Naive B cell (primary cell): ENCODE measurements around the gene KLF3. TPM values are rescaled to one million over a fixed set of nuclear protein-coding genes. Genes with fewer than 3 reads are reported as not detected.
A peak's percentile ranks its signal among the peaks of the same experiment; 100 is the strongest.

Experiments
- ATAC-seq, 2 donors: fragments of 150-1000 bp; cut with Tn5 transposase; 2 replicates each; pipeline ENCODE4 v1.10.0; 2021; ENCODE audit warnings: low read depth in 2 of 2, mild to moderate bottlenecking in 2 of 2, moderate library complexity in 2 of 2
- DNase-seq: peaks from one replicate; pipeline ENCODE4 v3.0.0; 2022
- H3K27ac Mint-ChIP-seq, 6 donors: one replicate each; pipeline ENCODE4 v1.8.0; 2020 to 2022; ENCODE audit warnings: mild to moderate bottlenecking in 6 of 6, mixed read lengths in 6 of 6, moderate library complexity in 5 of 6, inconsistent platforms in 2 of 6
- H3K27me3 Mint-ChIP-seq, 3 donors: one replicate each; pipeline ENCODE4 v1.8.0; 2021 to 2022; ENCODE audit warnings: mixed read lengths in 3 of 3, mild to moderate bottlenecking in 1 of 3
- H3K36me3 Mint-ChIP-seq, 2 donors: one replicate each; pipeline ENCODE4 v1.8.0; 2020 to 2022; ENCODE audit warnings: mixed read lengths in 2 of 2, inconsistent platforms in 1 of 2, mild to moderate bottlenecking in 1 of 2
- H3K4me1 Mint-ChIP-seq, 3 donors: one replicate each; pipeline ENCODE4 v1.8.0; 2020 to 2022; ENCODE audit warnings: mixed read lengths in 3 of 3, inconsistent platforms in 1 of 3, mild to moderate bottlenecking in 1 of 3, moderate library complexity in 1 of 3
- H3K4me3 Mint-ChIP-seq, 8 donors: one replicate each; pipeline ENCODE4 v1.8.0; 2020 to 2022; ENCODE audit warnings: mild to moderate bottlenecking in 8 of 8, mixed read lengths in 8 of 8, moderate library complexity in 8 of 8, inconsistent platforms in 2 of 8
- H3K9me3 Mint-ChIP-seq, 7 donors: one replicate each; pipeline ENCODE4 v1.8.0; 2020 to 2022; ENCODE audit warnings: mixed read lengths in 7 of 7, mild to moderate bottlenecking in 5 of 7, inconsistent platforms in 2 of 7, moderate library complexity in 1 of 7
- polyA plus RNA-seq, 6 donors: library from polyadenylated mRNA; unstranded; fragments of 300-500 nt; fragmentation: Illumina TruSeq; gene quantifications; one replicate each; pipeline ENCODE4 v1.2.3, GENCODE V29; 2021; ENCODE audit warnings: low read depth in 6 of 6

KLF3 gene
- polyA plus RNA-seq, 6 donors from 2014 or later = 34.3 to 91.0 (median 58.5) TPM

DNA sequence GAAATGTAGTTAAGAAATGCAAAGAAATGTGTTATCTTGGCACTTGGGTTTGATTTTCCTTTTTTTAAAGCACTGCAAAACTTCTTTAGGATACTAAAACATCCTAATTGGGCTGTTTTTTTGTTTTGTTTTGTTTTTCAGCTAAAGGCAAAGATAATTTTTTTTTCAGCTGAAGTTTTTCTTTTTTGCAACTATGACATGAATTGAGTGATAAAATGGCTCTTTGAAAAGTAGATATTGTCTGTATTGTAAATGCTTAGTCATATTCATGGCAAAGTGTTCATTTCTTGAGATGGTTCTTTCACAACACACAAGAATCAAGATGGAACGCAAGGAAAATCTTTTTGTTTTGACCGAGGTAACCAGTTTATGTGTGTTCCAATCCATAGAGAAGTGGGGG, 35.1 kb downstream of the KLF3 start:
- H3K27ac Mint-ChIP-seq = peak overlapping the region in 2 of 6 donors; percentile 7 to 27
- H3K4me1 Mint-ChIP-seq = peaks cover 10 to 15% (median 11%) of the 10 kb centered on the region in 3 donors

DNA sequence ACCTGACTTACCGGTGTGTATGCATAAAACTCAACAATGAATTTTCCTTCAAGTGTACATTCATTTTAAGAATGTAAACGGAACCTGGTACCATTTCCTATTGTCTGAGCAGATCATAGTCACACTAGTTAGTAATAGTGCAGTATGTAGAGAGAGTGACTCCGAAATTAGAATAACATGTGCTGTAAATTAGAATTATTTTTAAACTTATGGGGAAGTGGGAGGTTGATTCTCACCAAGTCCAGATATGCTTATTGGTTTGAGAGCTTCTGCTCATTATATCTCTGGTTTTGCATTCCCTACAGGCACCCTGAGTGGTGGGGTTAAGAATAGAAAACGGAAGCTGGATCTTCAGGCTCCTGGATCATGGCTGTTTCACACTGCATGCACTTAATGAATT, 39.6 kb downstream of the KLF3 start:
- H3K4me1 Mint-ChIP-seq = peaks cover 18 to 28% (median 23%) of the 10 kb centered on the region in 3 donors
- H3K4me3 Mint-ChIP-seq = peak overlapping the region in 3 of 8 donors; percentile 17 to 37 (median 22)
- peak; percentile 25 to 32 for ATAC-seq
- no peaks in the 10 kb centered on the region for H3K27me3 Mint-ChIP-seq
- DNase-seq = no peak
- H3K27ac Mint-ChIP-seq = no peak overlapping the region
- no peaks in the 10 kb centered on the region for H3K36me3 Mint-ChIP-seq
- H3K9me3 Mint-ChIP-seq = no peaks in the 10 kb centered on the region

More for the DNA sequence above, 35.1 kb downstream of the KLF3 start:
- ATAC-seq (no peak), DNase-seq (no peak)
- no peaks in the 10 kb centered on the region for H3K9me3 Mint-ChIP-seq
- H3K36me3 Mint-ChIP-seq = peaks cover 26 to 33% of the 10 kb centered on the region in 2 donors
- no peak overlapping the region for H3K4me3 Mint-ChIP-seq
- no peaks in the 10 kb centered on the region for H3K27me3 Mint-ChIP-seq

DNA sequence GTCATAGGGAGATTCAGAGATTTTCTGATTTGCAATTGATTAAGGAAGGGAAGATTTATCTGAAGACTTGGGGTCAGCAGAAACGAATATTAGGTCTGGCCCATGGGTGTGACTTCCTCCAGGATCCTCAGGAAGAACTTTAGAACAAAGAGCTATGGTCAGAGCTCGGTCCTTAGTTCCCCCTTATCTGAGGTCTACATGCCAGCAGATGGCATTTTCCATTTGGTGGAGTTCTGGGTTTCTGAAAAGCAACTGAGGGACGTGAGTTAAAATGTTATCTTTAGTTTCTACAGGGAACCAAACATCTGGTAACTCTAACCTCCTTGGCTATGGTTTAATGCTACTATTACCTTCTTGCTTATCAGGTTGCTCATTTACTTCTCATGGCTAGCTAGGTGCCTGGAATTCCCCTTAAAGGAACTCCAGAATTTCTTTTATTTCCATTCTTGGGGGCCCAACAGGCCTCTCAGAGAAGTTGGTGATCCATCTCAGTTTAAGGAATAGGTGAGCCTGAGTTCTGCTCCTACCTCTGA, 40.7 kb downstream of the KLF3 start:
- peak overlapping the region in 3 of 8 donors; percentile 6 to 35 (median 26) for H3K4me3 Mint-ChIP-seq
- peaks cover 18 to 30% (median 23%) of the 10 kb centered on the region in 3 donors for H3K4me1 Mint-ChIP-seq
- H3K9me3 Mint-ChIP-seq = no peaks in the 10 kb centered on the region
- H3K36me3 Mint-ChIP-seq = no peaks in the 10 kb centered on the region
- H3K27ac Mint-ChIP-seq = peak overlapping the region in 2 of 6 donors; percentile 18 to 89
- H3K27me3 Mint-ChIP-seq = no peaks in the 10 kb centered on the region
- DNase-seq (no peak), ATAC-seq (no peak)

DNA sequence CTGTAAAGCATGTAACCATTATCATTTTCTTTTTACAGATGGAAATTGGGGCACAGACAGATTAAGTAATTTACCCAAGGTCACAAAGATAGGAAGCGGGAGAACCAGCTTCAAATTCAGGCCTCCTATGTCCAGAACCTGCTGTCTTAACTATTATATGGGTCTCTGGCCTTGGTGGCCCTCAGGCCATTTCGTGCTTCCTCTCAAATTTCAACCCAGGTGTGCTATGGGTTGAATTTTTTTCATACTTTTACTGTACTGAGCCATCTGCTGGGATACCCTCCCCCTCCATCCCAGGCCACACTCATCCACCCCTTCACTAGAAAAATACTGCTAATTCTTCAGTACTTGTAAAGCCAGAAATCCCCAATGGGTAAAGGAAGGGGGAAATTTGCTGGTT, 42.3 kb downstream of the KLF3 start:
- Mint-ChIP-seq H3K36me3 (no peaks in the 10 kb centered on the region), H3K4me3 (no peak overlapping the region), H3K9me3 (no peaks in the 10 kb centered on the region), H3K27ac (no peak overlapping the region), H3K27me3 (no peaks in the 10 kb centered on the region), H3K4me1 (peaks cover 18 to 30% (median 23%) of the 10 kb centered on the region in 3 donors)
- DNase-seq = no peak
- ATAC-seq = no peak

DNA sequence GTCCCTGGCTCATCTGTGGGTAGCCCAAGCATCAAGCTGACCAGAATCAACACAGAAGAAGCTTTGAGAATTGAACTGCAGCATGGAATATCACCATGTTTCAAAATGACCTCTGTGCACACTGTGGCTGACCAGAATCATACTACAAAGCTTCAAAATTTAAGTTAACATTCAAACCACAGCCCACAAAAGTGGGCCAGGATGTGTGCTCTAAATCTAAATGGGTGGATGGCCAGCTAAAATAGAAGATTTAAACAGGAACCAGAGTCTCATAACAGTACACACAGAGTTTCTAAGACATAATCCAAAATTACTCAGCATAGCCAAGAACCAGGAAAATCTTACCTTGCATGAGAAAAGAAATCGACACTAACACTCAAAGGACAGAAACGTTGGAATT, 46.1 kb downstream of the KLF3 start:
- Mint-ChIP-seq H3K4me3 (no peak overlapping the region), H3K36me3 (peaks cover 8 to 11% of the 10 kb centered on the region in 2 donors), H3K27ac (peak overlapping the region in 1 of 6 donors; percentile 77), H3K4me1 (peaks cover 3 to 6% (median 4%) of the 10 kb centered on the region in 3 donors), H3K27me3 (no peaks in the 10 kb centered on the region), H3K9me3 (peaks cover 0 to 17% (median 8%) of the 10 kb centered on the region in 7 donors)
- DNase-seq = no peak
- ATAC-seq = no peak

DNA sequence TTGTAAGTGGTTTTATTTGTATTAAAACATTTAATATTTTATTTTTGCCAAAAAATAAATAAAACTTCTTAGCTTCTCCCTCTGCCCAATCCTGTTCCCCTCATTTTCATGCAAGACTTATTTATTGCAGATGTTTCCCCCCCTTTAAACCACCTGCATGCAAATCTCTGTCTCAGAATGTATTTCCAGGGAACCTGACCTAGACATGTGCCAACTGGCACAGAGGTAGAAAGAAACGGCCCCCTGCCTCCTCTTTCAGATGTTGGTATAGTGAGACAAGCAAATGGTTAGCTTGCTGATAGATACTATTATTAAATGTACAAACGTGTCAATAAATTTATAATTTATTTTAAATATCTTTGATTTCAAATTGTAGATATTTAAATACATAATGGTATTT, 47.1 kb downstream of the KLF3 start:
- H3K4me1 Mint-ChIP-seq = peaks cover 0 to 2% (median 0%) of the 10 kb centered on the region in 3 donors
- peaks cover 0 to 17% (median 8%) of the 10 kb centered on the region in 7 donors for H3K9me3 Mint-ChIP-seq
- H3K27ac Mint-ChIP-seq = no peak overlapping the region
- no peak overlapping the region for H3K4me3 Mint-ChIP-seq
- DNase-seq = no peak
- H3K36me3 Mint-ChIP-seq = peaks cover 8 to 11% of the 10 kb centered on the region in 2 donors
- ATAC-seq = no peak
- H3K27me3 Mint-ChIP-seq = no peaks in the 10 kb centered on the region

DNA sequence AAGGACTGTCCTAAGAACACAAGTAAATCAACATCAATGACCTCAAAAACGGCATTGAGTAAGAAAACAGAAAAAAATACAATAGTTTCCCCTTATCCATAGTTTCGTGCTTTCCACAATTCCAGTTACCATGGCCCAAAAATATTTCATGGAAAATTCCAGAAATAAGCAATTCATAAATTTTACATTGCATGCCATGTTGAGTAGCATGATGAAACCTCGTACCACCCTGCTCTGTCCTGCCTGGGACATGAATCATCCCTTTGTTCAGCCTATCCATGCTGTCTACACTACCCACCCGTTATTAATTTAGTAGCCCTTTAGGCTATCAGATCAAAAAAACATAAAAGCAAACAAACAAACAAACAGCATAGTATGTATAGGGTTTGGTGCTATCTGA, 51.1 kb downstream of the KLF3 start:
- ATAC-seq = no peak
- no peak overlapping the region for H3K4me3 Mint-ChIP-seq

DNA sequence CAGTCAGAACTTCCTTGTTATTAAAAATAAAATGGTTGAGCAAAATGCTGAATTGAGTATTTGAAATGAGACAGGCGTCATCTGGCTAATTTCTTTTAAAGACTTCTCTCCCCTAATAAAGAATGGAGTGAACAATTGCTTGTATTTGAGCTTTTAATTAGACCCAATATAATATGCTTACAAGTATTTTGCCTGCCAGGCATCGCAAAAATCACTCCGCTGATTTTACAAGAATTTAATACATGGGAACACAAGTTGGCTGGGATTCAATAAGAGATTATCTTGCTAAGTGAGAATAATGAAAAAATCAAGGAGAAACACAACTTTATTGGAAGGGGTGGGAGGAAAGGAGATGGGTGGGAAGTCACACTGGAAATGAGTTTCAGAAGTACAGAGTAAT, 52.3 kb downstream of the KLF3 start:
- ATAC-seq = no peak
- Mint-ChIP-seq H3K4me3 (no peak overlapping the region), H3K4me1 (no peaks in the 10 kb centered on the region), H3K27ac (no peak overlapping the region), H3K36me3 (peaks cover 8 to 11% of the 10 kb centered on the region in 2 donors), H3K9me3 (peaks cover 0 to 17% (median 8%) of the 10 kb centered on the region in 7 donors), H3K27me3 (no peaks in the 10 kb centered on the region)
- DNase-seq = no peak

More for the DNA sequence above, 51.1 kb downstream of the KLF3 start:
- Mint-ChIP-seq H3K27me3 (no peaks in the 10 kb centered on the region), H3K4me1 (no peaks in the 10 kb centered on the region), H3K27ac (peak overlapping the region in 1 of 6 donors; percentile 5), H3K36me3 (peaks cover 8 to 11% of the 10 kb centered on the region in 2 donors), H3K9me3 (peaks cover 0 to 17% (median 8%) of the 10 kb centered on the region in 7 donors)
- DNase-seq = no peak

DNA sequence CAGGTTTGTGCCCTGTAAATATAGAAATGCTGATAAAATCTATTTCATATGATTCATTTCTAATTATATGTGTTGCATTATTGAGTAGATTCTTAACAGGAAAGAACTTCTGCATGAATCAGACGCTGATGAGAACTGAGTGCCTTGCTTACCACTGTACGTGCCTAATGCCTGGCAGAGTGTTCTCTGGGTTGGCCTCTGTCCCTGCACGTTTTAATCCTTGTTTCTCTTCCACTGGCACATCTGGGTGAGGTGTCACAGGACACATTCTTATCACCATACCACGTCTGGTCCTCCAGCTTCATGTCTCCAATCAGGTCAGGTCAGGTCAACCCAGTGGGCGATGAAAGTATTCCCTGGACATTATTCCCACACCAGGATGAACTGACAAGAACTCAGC, 53.6 kb downstream of the KLF3 start:
- no peaks in the 10 kb centered on the region for H3K27me3 Mint-ChIP-seq
- H3K4me1 Mint-ChIP-seq = no peaks in the 10 kb centered on the region
- peaks cover 0 to 12% (median 6%) of the 10 kb centered on the region in 7 donors for H3K9me3 Mint-ChIP-seq
- DNase-seq (no peak), ATAC-seq (no peak)
- peak overlapping the region in 1 of 8 donors; percentile 66 for H3K4me3 Mint-ChIP-seq
- peaks cover 0 to 6% of the 10 kb centered on the region in 2 donors for H3K36me3 Mint-ChIP-seq
- no peak overlapping the region for H3K27ac Mint-ChIP-seq

DNA sequence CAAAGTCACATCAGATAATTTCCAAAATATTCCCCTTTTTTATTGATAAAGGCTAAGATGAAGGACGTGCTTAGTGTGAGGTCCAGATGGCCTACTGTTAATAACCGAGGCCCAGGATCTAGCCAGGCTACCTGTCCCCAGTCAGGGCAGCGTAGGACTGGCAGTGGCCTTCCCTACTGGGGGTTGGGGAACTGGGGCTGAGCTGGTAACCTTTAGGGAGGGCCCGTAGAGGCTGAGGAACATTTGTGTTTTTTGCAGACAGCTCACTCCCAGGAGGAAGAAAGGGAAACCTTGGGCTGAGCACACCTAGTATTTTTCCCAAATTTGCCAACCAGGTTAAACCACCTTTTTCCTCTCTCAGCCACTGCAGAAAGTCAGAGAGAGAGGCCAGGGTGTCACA, 59.1 kb downstream of the KLF3 start:
- no peaks in the 10 kb centered on the region for H3K9me3 Mint-ChIP-seq
- no peaks in the 10 kb centered on the region for H3K27me3 Mint-ChIP-seq
- ATAC-seq = no peak
- no peak overlapping the region for H3K4me3 Mint-ChIP-seq
- no peak for DNase-seq
- no peaks in the 10 kb centered on the region for H3K36me3 Mint-ChIP-seq
- no peaks in the 10 kb centered on the region for H3K4me1 Mint-ChIP-seq
- H3K27ac Mint-ChIP-seq = no peak overlapping the region

DNA sequence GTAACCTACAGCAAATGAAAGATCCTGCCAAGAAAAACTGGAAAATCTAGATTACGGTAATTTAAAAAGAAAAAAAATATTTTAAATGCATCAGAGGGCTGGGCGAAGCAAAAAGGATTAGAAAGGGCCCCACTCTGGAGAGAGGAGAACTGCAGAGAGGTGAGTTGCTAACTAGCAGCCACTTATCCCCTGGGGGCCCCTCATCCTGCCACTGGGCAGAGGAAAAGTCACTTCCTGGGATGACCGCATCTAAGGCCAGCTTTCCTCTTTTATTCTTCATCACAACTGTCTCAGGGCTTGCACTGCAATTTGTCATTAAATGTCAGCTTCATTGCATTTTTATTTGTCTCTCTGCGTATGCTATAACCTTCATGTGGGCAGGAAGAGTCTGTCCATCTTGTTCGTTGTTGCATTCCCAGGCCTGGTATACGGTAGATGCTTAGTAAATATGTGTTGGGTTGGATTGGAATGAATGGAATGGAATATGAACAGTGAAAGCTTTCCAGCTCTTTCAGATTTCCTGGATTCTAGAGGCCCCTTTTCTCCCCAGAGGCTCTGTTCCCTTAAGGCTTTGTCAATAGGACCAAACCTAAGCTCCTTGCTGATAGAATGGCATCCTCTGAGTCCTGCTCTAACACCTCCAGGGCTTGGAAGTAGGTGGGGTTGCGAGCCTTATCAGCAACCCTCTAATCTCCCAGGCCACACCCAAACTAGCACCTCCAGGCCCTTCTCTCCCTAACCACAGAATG, 59.9 kb downstream of the KLF3 start:
- Mint-ChIP-seq H3K27ac (peak overlapping the region in 3 of 6 donors; percentile 7 to 46 (median 33)), H3K36me3 (no peaks in the 10 kb centered on the region), H3K27me3 (no peaks in the 10 kb centered on the region), H3K4me3 (no peak overlapping the region), H3K9me3 (no peaks in the 10 kb centered on the region), H3K4me1 (peaks cover 0 to 6% (median 0%) of the 10 kb centered on the region in 3 donors)
- no peak for DNase-seq
- ATAC-seq = no peak

DNA sequence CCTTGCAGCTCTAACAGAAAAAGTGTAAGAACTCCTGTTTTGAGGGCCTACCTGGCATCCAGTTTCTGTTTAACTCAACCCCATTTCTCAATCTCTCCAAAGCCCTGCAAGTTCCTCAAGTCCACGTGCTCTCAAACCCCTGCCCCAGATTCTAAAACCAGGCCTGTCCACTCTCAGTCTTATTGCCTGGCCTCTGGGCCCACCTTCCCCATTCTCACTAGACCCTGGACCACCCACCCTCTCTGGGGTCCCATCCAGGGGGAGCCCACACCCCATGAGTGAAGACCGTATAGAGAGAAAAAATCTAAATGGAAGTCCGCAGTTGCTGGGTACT, 60.4 kb downstream of the KLF3 start:
- Mint-ChIP-seq H3K9me3 (no peaks in the 10 kb centered on the region), H3K27ac (no peak overlapping the region), H3K27me3 (no peaks in the 10 kb centered on the region), H3K4me1 (peaks cover 0 to 10% (median 0%) of the 10 kb centered on the region in 3 donors), H3K4me3 (no peak overlapping the region), H3K36me3 (no peaks in the 10 kb centered on the region)
- ATAC-seq (no peak), DNase-seq (no peak)

DNA sequence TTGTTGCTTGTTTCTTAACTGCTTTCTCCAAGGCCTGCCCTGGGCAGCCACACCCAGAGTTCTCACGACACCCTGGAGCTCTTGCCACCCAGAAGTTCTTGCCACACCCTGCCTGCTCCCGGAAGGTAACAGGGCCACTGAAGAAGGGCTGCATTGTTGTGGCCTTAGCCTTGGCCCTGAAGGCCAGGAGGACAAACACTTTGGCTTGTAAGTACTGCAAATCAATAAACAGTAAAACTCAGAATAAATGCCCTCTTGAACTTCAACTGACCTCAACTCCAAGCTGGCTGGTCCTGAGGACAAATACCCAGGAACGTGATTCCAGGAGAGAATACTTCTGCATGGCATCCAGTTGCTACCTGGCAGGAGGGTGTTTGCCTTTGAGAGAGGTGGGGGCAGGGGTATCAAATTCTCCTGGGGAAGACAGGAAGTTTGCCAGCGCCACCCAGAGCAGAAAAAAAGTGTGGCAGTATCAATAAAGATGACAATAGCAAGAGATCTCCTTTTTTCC, 64.7 kb downstream of the KLF3 start:
- no peak overlapping the region for H3K4me3 Mint-ChIP-seq
- H3K36me3 Mint-ChIP-seq = peaks cover 0 to 6% of the 10 kb centered on the region in 2 donors
- no peak for DNase-seq
- peak overlapping the region in 3 of 6 donors; percentile 12 to 75 (median 28) for H3K27ac Mint-ChIP-seq
- no peaks in the 10 kb centered on the region for H3K27me3 Mint-ChIP-seq
- ATAC-seq = no peak
- H3K4me1 Mint-ChIP-seq = peaks cover 17 to 38% (median 20%) of the 10 kb centered on the region in 3 donors
- peaks cover 0 to 10% (median 0%) of the 10 kb centered on the region in 7 donors for H3K9me3 Mint-ChIP-seq

DNA sequence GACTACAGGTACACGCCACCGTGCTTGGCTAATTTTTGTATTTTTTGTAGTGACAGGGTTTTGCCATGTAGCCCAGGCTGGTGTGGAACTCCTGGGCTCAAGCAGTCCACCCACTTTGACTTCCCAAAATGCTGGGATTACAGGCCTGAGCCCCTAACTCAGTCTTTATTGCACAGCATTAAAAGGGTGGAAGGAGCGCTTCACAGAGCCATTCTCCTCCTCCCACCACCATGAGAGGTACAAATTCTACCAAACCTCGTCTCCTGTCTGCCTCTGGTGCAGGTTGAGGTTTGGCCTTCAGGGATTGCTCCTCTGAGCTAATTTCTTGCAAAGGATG, 66.5 kb downstream of the KLF3 start:
- H3K9me3 Mint-ChIP-seq = peaks cover 0 to 13% (median 0%) of the 10 kb centered on the region in 7 donors
- H3K4me3 Mint-ChIP-seq = peak overlapping the region in 6 of 8 donors; percentile 4 to 85 (median 57)
- H3K27ac Mint-ChIP-seq = peak overlapping the region; percentile 42 to 97 (median 86)
- H3K36me3 Mint-ChIP-seq = peaks cover 0 to 9% of the 10 kb centered on the region in 2 donors
- DNase-seq (no peak), ATAC-seq (no peak)
- peaks cover 24 to 50% (median 30%) of the 10 kb centered on the region in 3 donors for H3K4me1 Mint-ChIP-seq
- H3K27me3 Mint-ChIP-seq = no peaks in the 10 kb centered on the region
